ENCODE measurements around the gene B3GNT4.
"Not testable (repeated sequence)": the region's sequence is repeated elsewhere in the genome, so short reads cannot be mapped to it uniquely, and the experiment has no call there.

The B3GNT4 gene

DNA sequence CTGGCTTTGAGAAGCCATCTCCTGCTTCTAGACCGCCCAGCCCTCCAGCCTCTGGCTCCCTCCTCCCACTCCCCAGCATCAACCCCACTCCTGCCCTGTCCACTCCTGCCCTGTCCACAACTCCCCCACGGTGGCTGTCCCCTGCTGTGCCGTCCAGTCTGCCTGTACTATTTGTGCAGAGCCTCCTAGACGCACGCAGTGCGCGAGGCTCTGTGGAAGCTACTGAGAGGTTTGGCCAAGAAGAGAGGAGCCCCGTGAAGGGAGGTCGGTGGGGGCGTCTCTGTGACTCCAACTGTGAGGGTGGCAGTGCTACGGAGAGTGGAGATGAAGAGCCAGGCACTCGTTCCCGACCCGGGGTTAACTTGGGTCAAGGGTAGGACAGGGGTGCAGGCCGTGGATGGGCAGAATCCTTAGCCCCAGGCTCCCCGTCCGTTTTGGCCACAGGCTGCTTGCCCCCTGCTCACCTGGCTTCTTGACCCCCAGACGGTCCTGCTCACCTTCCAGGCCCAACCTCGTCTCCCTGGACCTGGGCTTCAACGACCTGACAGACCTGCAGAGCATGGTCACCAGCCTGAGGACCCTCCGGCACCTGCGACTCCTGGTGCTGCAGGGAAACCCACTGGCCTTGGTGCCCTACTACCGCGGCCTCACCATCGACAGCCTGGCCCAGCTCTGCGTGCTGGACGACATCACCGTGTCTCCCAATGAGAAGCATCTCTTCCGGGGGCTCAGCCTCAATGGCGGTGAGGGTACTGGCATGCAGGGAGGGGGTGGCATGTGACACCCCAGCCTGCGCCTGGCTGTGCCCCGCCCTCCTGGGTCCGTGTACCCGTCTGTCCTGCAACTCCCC, 13.7 kb upstream of the B3GNT4 start:
- DNase-seq, result no peak

DNA sequence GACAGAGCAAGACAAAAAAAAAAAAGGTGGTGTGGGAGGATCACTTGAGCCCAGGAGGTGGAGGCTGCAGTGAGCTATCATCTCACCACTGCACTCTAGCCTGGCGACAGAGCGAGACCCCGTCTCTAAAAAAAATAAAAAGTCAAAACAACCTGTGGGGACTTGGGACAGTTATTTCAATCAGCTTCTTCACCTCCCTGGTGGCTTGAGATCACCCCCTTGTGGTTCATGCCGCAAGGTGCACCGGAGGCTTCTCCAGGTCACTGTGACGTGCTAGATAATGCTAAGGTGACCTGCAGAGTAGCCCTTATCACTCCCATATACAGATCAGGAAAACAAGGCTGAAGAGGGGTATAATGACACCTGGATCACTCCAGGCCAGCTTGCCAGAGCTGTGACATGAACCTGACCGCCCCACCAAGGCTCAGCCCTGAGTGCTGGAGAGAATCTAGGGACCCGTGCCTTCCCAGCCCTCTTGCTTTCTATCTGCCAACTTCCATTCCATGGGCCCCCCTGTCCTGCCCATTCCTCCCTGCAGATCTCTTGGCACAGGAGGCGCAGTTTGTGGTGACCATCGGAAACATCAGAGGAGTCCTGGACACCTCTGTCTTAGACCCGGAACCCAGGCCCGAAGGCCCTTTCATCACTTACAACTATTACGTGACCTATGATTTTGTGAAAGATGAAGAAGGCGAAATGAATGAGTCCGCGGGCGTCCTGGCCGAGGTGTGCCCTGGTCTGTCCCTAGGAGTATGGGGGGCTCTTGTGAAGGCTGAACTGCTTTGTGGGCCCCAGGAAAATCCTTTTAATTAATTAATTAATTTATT, 12.5 kb upstream of the B3GNT4 start:
- DNase-seq, result peak; percentile 77

DNA sequence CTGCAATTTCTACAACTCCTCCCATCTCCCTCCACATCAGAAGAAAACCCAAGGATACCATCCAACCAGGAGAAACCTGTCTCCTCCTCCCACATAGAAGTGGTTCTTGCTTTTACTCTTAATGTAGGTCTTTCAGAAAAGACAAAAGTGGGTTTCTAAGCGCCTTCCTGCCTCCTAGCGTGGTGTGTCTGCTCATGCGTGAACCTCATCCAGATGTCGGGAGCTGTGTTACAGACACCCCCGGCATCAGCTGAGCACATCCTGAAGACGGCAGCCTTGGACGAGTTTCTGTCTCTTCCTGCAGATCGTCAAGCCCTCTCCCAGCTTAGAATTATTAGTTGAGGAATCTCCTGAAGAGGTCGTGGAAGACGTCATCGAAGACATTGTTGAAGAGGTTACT, 11.1 kb upstream of the B3GNT4 start:
- DNase-seq, result no peak

DNA sequence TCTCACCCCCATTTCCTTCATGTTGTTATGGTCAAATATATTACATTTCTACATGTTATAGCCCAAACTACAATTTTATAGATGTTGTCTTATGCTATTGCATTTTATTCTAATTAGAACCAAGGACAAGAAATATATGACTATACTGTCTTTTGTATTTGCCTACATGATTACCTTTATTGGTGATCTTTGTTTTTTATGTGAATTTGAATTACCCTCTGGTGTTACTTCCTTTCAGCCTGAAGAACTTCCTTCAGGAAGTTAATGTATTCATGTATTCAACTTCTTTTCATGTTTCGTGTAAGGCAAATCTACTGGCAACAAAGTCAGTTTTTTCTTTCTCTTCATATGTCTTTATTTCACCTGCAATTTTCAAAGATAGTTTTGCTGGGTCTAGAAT, 8.7 kb upstream of the B3GNT4 start:
- DNase-seq, result no peak

DNA sequence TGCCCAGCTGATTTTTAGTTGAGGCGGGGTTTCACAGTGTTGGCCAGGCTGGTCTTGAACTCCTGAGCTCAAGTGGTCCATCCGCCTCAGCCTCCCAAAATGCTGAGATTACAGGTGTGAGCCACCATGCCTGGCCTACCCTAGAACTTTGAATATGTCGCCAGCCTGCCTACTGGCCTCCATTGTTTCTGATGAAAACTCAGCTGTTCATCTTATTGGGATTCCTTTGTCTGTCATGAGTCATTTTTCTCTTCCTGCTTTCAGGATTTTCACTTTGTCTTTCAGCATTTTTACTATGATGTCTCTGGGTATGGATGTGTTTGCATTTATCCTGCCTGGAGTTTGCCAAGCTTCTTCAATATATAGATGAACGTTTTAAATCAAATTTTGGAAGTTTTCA, 8.1 kb upstream of the B3GNT4 start:
- no peak for DNase-seq

DNA sequence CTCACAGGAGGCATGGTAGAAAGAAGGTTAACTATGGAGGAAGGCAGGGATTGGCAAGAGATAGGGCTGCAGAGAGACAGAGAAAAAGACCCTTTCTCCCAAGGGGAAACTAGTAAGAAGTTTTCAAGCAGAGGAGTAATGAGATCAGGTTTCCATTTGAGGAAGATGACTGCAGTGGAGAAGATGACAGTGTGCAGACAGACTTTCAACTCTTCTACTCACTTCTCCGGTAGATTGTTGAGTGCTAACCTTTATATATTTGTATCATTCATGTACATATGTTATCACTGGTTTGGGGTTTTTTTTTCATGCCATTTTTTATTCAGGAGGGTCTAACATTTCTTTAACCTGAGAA, 5.9 kb upstream of the B3GNT4 start:
- DNase-seq, result no peak

DNA sequence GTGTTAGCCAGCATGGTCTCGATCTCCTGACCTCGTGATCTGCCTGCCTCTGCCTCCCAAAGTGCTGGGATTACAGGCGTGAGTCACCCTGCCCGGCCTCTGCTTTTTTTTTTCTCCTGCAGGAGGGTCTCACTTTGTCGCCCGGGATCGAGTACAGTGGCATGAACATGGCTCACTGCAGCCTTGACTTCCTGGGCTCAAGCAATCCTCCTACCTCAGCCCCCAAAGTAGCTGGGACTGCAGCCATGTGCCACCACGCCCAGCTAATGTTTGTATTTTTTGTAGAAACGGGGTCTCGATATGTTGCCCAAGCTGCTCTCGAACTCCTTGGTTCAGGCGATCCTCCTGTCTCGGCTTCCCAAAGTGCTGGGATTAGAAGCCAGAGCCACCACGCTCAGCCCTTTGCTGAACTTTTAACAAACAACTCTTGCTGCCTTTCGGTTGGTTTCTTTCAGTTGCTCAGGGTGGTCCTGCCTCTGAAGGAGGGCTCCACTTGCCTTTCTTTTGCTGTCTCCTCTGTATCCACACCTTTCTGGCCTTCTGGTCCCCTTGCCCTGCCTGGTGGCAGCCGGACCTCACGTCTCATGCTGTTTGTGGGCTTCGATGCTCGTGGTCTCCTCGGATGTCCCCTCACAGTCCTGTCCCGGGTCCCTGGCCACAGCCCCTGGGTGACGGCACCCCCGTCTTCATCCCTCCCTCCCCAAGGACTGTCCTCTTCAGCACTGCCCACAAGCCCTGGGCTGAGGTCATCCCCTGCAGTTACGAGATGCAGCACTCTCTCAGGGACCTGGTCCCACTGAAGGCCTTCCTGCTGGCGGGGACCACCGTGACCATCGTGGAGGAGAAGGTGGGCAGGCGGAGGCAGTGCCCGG, 3.8 kb upstream of the B3GNT4 start:
- no peak for DNase-seq

DNA sequence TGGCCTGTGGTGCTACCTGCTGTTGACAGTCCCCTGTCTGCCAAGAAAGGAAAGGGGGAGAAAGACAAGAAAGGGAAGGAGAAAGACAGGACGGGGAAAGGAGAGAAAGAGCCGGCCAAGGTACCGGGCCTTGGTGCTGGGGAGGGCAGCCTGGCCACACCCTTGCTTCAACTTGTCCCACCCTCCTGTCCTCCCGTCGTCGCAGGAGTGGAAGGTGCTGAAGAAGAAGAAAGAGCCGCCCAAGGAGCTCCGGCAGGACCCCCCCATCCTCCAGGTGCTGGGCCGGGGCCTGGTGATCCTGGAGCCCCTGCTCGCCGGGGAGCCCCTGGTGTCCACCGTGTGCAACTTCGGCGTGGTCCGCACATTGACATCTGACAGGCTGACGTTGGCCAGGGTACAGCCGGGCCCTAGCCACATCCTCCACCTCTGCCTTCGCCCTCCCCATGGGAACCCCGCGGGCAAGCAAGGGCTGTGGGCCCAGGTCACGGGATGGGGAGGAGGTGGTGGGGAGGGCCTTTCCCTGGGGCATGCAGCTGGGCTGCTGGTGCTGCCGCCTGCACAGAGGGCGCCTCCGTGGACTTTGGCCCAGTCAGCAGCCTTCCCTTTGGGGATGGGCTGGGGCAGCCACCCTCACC, 2.9 kb upstream of the B3GNT4 start:
- no peak for DNase-seq

DNA sequence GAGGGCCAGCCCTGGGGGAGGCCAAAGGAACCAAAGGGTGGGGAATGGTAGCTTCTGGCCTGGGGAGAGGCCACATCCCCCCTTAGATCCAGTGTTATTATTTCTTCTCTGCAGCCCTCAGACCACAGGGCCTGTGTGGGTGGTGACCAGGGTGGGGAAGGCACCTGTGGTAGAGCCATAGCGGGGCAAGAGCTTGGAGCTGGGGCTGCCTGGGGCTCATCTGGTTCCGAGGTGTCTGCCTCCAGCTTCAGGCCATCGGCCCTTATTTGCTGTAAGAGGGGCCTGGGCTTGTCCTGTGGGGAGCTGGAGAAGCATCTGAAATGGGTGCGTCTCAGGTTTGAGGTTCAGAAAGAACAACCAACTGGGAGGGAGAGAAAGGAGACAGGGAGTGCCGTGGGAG, 2.1 kb upstream of the B3GNT4 start:
- no peak for DNase-seq

DNA sequence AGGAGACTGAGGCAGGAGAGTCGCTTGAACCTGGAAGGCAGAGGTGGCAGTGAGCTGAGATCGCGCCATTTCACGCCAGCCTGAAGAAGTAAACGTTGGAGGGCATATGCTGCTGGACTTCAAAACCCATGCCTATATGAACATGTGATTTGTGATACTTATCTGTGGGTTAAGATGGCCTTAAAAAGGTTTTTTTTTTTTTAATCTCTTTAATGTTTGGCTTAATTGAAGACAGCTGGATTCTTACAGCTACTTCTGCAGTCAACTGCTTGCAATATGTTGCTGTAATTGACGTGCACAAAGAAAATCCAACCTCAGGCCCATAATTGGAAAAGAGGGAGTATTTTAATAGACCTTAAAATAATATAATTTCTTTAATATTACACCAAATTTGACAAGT, 1.5 kb upstream of the B3GNT4 start:
- no peak for DNase-seq

DNA sequence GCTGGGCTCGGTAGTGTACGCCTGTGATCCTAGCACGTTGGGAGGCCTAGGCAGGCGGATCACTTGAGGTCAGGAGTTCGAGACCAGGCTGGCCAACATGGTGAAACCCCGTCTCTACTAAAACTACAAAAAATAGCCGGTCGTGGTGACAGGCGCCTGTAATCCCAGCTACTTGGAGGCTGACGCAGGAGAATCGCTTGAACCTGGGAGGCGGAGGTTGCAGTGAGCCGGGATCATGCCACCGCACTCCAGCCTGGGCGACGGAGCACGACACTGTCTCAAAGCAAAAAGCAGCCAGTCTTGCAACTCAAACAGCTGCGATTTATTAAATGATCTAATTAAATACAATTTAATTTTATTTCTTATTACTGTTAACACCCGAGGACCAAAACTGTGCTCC, 698 bp upstream of the B3GNT4 start:
- not testable (repeated sequence) for DNase-seq

DNA sequence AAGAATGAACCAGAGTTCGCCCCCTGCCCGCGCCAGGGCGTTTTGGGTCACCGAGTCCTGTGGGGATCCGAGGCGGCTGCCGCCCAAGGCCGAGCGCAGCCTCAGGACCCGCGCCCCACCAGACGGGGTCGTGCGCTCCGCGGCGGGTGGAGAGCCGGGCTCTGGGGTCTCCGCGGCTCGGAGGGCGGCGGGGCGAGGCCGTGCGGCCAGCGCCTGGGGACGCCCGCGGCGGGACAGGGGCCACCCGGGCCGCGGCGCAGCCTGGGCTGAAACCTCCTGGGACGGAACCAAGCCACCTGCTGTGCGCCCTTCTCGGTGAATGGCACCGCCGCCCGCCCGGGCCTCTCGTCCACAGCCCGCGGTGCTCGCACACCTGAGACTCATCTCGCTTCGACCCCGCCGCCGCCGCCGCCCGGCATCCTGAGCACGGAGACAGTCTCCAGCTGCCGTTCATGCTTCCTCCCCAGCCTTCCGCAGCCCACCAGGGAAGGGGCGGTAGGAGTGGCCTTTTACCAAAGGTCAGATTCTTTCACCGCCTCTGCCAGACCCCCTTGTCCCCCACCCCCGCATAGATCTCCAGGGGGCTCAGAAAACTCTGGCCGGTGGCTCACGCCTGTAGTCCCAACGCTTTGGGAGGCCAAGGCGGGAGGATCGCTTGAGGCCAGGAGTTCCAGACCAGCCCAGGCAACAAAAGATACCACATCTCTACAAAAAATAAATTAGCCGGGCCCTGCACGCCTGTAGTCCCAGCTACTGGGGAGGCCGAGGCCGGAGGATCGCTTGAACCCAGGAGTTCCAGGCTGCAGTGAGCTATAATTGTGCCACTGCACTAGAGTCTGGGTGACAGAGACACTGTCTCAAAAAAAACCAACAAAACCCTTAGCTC, 901 bp downstream of the B3GNT4 start:
- DNase-seq, result no peak

DNA sequence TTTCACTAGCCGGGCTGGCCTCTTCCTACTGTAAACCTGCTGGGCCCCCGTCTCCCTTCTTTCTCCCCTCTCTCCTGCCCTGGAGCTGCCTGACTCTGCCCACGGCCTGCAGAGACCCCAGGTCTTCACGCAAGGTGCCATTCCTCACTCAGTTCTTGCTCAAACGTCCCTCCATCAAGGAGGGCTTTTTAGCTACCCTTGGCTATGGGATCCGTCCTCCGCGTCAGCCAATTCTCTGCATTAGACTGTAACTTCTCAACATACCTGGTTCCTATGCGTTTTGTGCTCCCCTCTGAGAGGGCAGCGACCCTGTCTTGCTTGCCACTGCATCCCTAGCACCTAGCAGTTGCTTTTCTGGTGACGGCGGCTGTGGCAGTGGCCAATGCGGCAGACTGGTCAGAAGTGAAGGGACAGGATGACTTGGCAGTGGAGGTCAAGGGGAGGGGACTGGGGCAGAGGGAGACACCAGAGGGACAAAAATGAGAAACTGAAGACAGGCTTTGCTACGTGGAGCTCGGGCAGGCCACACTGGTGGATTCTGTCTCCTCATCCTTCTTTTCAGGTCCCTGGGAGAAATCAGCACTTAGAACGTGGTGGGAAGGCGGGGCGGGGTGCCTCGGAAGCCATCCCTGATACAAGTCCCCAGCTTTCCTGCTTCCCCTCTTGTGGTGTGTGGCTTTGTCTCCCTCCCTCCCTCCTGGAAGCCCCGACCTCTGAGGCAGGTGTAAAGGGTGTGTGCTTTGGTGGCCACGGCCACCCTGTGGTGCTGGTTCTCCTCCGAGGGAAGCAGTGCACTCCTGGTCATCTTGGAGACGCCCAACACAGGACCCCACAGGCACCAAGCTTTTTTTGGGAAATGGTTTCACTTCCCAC, 1.8 kb downstream of the B3GNT4 start:
- DNase-seq, result no peak

DNA sequence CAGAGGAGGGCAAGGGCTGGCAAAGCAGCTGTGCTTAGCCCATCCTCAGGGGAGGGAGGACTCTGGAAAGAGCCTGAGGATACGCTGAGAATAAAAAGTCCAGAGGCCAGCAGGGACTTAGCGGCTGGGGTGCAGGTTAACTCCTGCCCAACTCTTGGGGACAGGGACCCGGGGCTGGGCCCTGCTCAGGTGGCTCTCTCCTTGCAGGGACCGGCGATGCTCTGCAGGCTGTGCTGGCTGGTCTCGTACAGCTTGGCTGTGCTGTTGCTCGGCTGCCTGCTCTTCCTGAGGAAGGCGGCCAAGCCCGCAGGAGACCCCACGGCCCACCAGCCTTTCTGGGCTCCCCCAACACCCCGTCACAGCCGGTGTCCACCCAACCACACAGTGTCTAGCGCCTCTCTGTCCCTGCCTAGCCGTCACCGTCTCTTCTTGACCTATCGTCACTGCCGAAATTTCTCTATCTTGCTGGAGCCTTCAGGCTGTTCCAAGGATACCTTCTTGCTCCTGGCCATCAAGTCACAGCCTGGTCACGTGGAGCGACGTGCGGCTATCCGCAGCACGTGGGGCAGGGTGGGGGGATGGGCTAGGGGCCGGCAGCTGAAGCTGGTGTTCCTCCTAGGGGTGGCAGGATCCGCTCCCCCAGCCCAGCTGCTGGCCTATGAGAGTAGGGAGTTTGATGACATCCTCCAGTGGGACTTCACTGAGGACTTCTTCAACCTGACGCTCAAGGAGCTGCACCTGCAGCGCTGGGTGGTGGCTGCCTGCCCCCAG, 2.8 kb downstream of the B3GNT4 start:
- DNase-seq, result no peak

DNA sequence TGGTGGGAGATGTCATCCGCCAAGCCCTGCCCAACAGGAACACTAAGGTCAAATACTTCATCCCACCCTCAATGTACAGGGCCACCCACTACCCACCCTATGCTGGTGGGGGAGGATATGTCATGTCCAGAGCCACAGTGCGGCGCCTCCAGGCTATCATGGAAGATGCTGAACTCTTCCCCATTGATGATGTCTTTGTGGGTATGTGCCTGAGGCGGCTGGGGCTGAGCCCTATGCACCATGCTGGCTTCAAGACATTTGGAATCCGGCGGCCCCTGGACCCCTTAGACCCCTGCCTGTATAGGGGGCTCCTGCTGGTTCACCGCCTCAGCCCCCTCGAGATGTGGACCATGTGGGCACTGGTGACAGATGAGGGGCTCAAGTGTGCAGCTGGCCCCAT, 3.5 kb downstream of the B3GNT4 start:
- no peak for DNase-seq

DNA sequence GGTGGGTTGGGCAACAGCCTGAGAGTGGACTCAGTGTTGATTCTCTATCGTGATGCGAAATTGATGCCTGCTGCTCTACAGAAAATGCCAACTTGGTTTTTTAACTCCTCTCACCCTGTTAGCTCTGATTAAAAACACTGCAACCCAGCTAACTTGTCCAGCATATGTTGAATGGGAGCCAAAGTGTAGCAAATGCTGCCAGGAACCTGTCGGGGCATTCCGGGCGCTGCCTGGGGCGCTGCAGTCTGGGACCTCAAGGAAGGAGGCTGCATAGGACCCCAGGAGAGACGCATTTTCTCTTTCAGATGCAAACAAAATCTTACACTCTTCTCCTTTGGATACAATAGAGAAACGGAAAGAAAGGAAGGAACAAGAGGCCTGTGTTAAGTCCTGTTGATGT, 3.9 kb downstream of the B3GNT4 start:
- no peak for DNase-seq

DNA sequence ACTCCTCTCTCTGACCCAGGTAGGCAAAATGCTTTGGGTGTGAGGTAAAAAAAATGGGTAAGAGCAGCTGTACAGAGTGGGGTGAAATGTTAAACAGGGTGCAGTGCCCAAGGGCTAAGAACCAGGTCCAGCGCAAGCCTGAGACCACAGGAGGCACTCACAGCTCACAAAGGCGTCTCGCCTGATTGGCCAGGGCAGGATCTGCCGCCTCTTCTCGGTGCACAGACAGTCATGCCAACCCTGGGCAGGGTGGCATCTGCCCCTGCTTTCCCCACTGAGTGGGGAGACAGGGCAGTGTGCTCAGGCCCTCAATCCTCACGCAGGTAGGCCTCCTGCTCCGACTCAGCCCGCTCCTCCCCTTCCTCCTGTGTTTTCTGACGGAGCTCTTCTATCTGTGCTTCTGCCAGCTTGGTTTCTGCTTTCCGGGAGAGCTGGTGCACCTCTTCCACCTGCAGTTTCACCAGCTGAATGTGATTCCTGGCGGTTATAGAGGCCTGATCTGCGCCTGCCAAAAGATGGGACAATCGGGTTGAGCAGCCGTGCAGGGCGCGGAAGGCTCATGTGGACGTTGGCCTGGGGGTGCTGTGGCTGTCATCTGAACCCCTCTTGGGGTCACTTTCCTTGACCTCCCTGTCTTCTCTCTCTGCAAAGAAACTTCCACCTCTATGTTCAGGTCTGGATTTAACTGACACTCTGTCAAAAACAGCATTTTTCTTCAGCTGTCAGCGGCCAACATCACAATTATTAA, 4.7 kb downstream of the B3GNT4 start:
- DNase-seq, result no peak

DNA sequence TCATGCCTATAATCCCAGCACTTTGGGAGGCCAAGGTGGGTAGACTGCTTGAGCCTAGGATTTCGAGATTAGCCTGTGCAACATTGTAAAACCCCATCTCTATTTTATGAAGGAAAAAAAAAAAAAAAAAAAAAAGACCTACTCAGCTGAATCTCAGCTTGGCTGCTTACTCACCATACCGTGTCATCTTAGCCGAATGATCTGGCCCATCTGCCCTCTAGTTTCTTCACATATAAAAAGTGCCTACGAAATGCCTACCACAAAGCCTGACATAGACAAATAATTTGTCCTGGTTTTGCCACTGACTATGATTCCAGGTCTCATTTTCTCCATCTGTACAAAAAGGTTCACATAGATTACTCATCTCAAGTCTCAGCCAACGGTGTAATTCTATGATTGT, 12.3 kb downstream of the B3GNT4 start:
- DNase-seq, result no peak

DNA sequence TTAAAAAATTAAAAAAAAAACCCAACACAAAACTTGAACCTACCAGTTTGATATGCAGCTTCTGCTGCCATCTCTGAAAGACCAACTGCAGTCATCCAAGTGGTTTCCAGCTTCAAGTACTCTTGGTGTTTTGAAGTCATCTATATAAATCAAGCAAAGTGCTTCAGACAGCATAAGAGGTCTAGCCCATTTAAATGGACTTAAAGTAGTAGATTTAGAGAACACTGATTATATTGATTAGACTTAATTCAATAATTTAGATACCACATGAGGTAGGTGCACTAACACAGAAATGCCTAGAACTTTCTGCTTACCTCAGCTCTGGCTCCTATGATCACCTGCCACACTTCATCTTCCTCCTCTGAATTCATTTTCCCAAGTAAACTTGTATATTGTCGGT, 12.9 kb downstream of the B3GNT4 start:
- no peak for DNase-seq

Measured in stimulated activated CD4-positive, alpha-beta T cell treated with anti-CD3 and anti-CD28 coated beads, Interleukin-4, amount 100 ng/mL, for 24 hours (primary cell).